Activated CD4-positive, alpha-beta memory T cell treated with anti-CD3 and anti-CD28 coated beads, Interleukin-2, amount 10 ng/mL, durations not matched to agents 7 days and 5 days (primary cell): ENCODE results near the gene CAPZA1. TPM values are rescaled to one million over a fixed set of nuclear protein-coding genes. Genes with fewer than 3 reads are reported as not detected.

Experiments
- CTCF ChIA-PET: fragments of 350-600 bp; sonication (Branson Sonifier 250); formaldehyde crosslinking; loops from one replicate; lab custom pipeline; 2021; ENCODE audit warnings: antibody characterized with exemption, inconsistent platforms; lab: Charles Lee
- POLR2A ChIA-PET: fragments of 350-600 bp; sonication (Branson Sonifier 250); formaldehyde crosslinking; loops from one replicate; lab custom pipeline; 2021; ENCODE audit warnings: antibody characterized with exemption; lab: Charles Lee
- DNase-seq: peaks from one replicate; pipeline ENCODE4 v3.0.0-alpha.2; 2020
- H3K27ac Mint-ChIP-seq: one replicate; pipeline ENCODE4 v1.8.0; 2021; ENCODE audit warnings: mild to moderate bottlenecking, mixed read lengths
- H3K27me3 Mint-ChIP-seq: one replicate; pipeline ENCODE4 v1.8.0; 2021; ENCODE audit warnings: mixed read lengths
- H3K36me3 Mint-ChIP-seq: one replicate; pipeline ENCODE4 v1.8.0; 2021; ENCODE audit warnings: low read depth, mixed read lengths
- H3K4me1 Mint-ChIP-seq: one replicate; pipeline ENCODE4 v1.8.0; 2021; ENCODE audit warnings: mixed read lengths
- H3K4me3 Mint-ChIP-seq: one replicate; pipeline ENCODE4 v1.8.0; 2021; ENCODE audit warnings: mild to moderate bottlenecking, mixed read lengths
- H3K9me3 Mint-ChIP-seq: one replicate; pipeline ENCODE4 v1.8.0; 2021; ENCODE audit warnings: mixed read lengths
- total RNA-seq, 2 experiments: library from RNA; stranded (reverse); gene quantifications; one replicate each; pipeline ENCODE4 v1.2.3, GENCODE V29; 2021

CAPZA1 gene
- 100 to 1,000 TPM; 340 to 342 TPM for total RNA-seq

GRCh38 chr1:112619518-112620376, at the start of gene CAPZA1:
Gene CAPZA1, plus strand, starts transcription at chr1:112619832. Its CDS starts 13 bp downstream, at chr1:112619845.
- ChIA-PET CTCF (interaction anchor here (0.6 to 9.0 kb wide), 5 partner anchors 96 to 453 kb away, joined by 3 to 96 read pairs (median 7); partner anchors contain the start of genes LRIG2 and PPM1J), POLR2A (interaction anchor here (0.6 to 7.9 kb wide), 22 partner anchors 8 to 337 kb away, joined by 3 to 101 read pairs (median 7); partner anchors contain the start of genes CTTNBP2NL, MOV10, PPM1J and SLC16A1)
- no peaks in the 10 kb centered on the region for H3K9me3 Mint-ChIP-seq
- peak within 1 kb of the TSS; percentile 99 for H3K27ac Mint-ChIP-seq
- H3K4me1 Mint-ChIP-seq: peaks cover 32% of the 10 kb centered on the region
- peaks cover 42% of the 10 kb centered on the region for H3K36me3 Mint-ChIP-seq
- peak within 1 kb of the TSS; percentile 96 for H3K4me3 Mint-ChIP-seq
- H3K27me3 Mint-ChIP-seq: no peaks in the 10 kb centered on the region
- peak; percentile 95 for DNase-seq

GRCh38 chr1:112575154-112575804, 44.4 kb upstream of the CAPZA1 start:
- H3K4me3 Mint-ChIP-seq: no peak overlapping the region
- peaks cover 27% of the 10 kb centered on the region for H3K36me3 Mint-ChIP-seq
- H3K27ac Mint-ChIP-seq: no peak overlapping the region
- no peaks in the 10 kb centered on the region for H3K9me3 Mint-ChIP-seq
- CTCF ChIA-PET: interaction anchor here (1.2 kb wide), 1 partner anchor 74 kb away, joined by 3 read pairs; no protein-coding TSS in a partner anchor
- H3K4me1 Mint-ChIP-seq: no peaks in the 10 kb centered on the region
- DNase-seq: no peak
- no peaks in the 10 kb centered on the region for H3K27me3 Mint-ChIP-seq
- POLR2A ChIA-PET: no interaction called here

- Mint-ChIP-seq H3K4me1 (no peaks in the 10 kb centered on the region), H3K9me3 (no peaks in the 10 kb centered on the region), H3K4me3 (no peak overlapping the region), H3K36me3 (peaks cover 27% of the 10 kb centered on the region), H3K27me3 (no peaks in the 10 kb centered on the region), H3K27ac (no peak overlapping the region)
- POLR2A ChIA-PET: interaction anchor here (0.8 kb wide), 1 partner anchor 43 kb away, joined by 3 read pairs; the partner anchor contains the start of genes CAPZA1 and ST7L
- DNase-seq: no peak
- CTCF ChIA-PET: interaction anchor here (1.0 to 1.2 kb wide), 2 partner anchors 14 to 75 kb away, joined by 3 read pairs; no protein-coding TSS in a partner anchor
Measured at GRCh38 chr1:112576240-112576639, 43.4 kb upstream of the CAPZA1 start.

- Mint-ChIP-seq H3K27ac (no peak overlapping the region), H3K9me3 (no peaks in the 10 kb centered on the region), H3K4me1 (no peaks in the 10 kb centered on the region), H3K4me3 (no peak overlapping the region), H3K36me3 (peaks cover 20% of the 10 kb centered on the region), H3K27me3 (no peaks in the 10 kb centered on the region)
- no peak for DNase-seq
- POLR2A ChIA-PET: interaction anchor here (1.6 kb wide), 1 partner anchor 38 kb away, joined by 4 read pairs; no protein-coding TSS in a partner anchor
- CTCF ChIA-PET: no interaction called here
Measured at GRCh38 chr1:112579801-112580510, 39.7 kb upstream of the CAPZA1 start.

- Mint-ChIP-seq H3K27me3 (no peaks in the 10 kb centered on the region), H3K4me1 (no peaks in the 10 kb centered on the region), H3K36me3 (peaks cover 6% of the 10 kb centered on the region), H3K4me3 (no peak overlapping the region), H3K9me3 (no peaks in the 10 kb centered on the region), H3K27ac (no peak overlapping the region)
- POLR2A ChIA-PET: no interaction called here
- DNase-seq: no peak
- CTCF ChIA-PET: no interaction called here
Measured at GRCh38 chr1:112581586-112582192, 37.9 kb upstream of the CAPZA1 start.

GRCh38 chr1:112583366-112583765, 36.3 kb upstream of the CAPZA1 start:
- H3K9me3 Mint-ChIP-seq: no peaks in the 10 kb centered on the region
- DNase-seq: no peak
- H3K4me3 Mint-ChIP-seq: no peak overlapping the region
- POLR2A ChIA-PET: no interaction called here
- CTCF ChIA-PET: no interaction called here
- no peaks in the 10 kb centered on the region for H3K4me1 Mint-ChIP-seq
- H3K27ac Mint-ChIP-seq: no peak overlapping the region
- no peaks in the 10 kb centered on the region for H3K27me3 Mint-ChIP-seq
- H3K36me3 Mint-ChIP-seq: no peaks in the 10 kb centered on the region

- POLR2A ChIA-PET: no interaction called here
- Mint-ChIP-seq H3K9me3 (no peaks in the 10 kb centered on the region), H3K4me1 (no peaks in the 10 kb centered on the region), H3K27me3 (no peaks in the 10 kb centered on the region), H3K36me3 (peaks cover 15% of the 10 kb centered on the region), H3K27ac (no peak overlapping the region), H3K4me3 (no peak overlapping the region)
- CTCF ChIA-PET: interaction anchor here (1.0 to 1.2 kb wide), 2 partner anchors 13 to 124 kb away, joined by 3 read pairs; no protein-coding TSS in a partner anchor
- no peak for DNase-seq
Measured at GRCh38 chr1:112589766-112590165, 29.9 kb upstream of the CAPZA1 start.

- ChIA-PET POLR2A (interaction anchor here (1.3 kb wide), 1 partner anchor 80 kb away, joined by 3 read pairs; the partner anchor contains the start of gene MOV10), CTCF (interaction anchor here (0.7 kb wide), 1 partner anchor 12 kb away, joined by 3 read pairs; no protein-coding TSS in a partner anchor)
- H3K9me3 Mint-ChIP-seq: no peaks in the 10 kb centered on the region
- H3K36me3 Mint-ChIP-seq: peaks cover 14% of the 10 kb centered on the region
- no peak overlapping the region for H3K4me3 Mint-ChIP-seq
- DNase-seq: no peak
- no peaks in the 10 kb centered on the region for H3K27me3 Mint-ChIP-seq
- no peak overlapping the region for H3K27ac Mint-ChIP-seq
- H3K4me1 Mint-ChIP-seq: no peaks in the 10 kb centered on the region
Measured at GRCh38 chr1:112594208-112594876, 25.3 kb upstream of the CAPZA1 start.

GRCh38 chr1:112599477-112599876, 20.2 kb upstream of the CAPZA1 start:
- Mint-ChIP-seq H3K27me3 (no peaks in the 10 kb centered on the region), H3K27ac (no peak overlapping the region), H3K4me1 (no peaks in the 10 kb centered on the region), H3K36me3 (peaks cover 10% of the 10 kb centered on the region), H3K4me3 (no peak overlapping the region), H3K9me3 (no peaks in the 10 kb centered on the region)
- CTCF ChIA-PET: no interaction called here
- DNase-seq: no peak
- POLR2A ChIA-PET: no interaction called here

- H3K4me3 Mint-ChIP-seq: no peak overlapping the region
- H3K36me3 Mint-ChIP-seq: peaks cover 27% of the 10 kb centered on the region
- no peaks in the 10 kb centered on the region for H3K9me3 Mint-ChIP-seq
- peaks cover 11% of the 10 kb centered on the region for H3K4me1 Mint-ChIP-seq
- ChIA-PET POLR2A (no interaction called here), CTCF (interaction anchor here (1.0 kb wide), 1 partner anchor 11 kb away, joined by 3 read pairs; no protein-coding TSS in a partner anchor)
- DNase-seq: no peak
- no peak overlapping the region for H3K27ac Mint-ChIP-seq
- no peaks in the 10 kb centered on the region for H3K27me3 Mint-ChIP-seq
Measured at GRCh38 chr1:112603012-112603411, 16.6 kb upstream of the CAPZA1 start.

GRCh38 chr1:112603541-112603940, 16.1 kb upstream of the CAPZA1 start:
- Mint-ChIP-seq H3K27me3 (no peaks in the 10 kb centered on the region), H3K9me3 (no peaks in the 10 kb centered on the region), H3K36me3 (peaks cover 27% of the 10 kb centered on the region), H3K4me3 (no peak overlapping the region), H3K27ac (no peak overlapping the region), H3K4me1 (peaks cover 11% of the 10 kb centered on the region)
- CTCF ChIA-PET: interaction anchor here (1.0 kb wide), 1 partner anchor 10 kb away, joined by 3 read pairs; no protein-coding TSS in a partner anchor
- POLR2A ChIA-PET: no interaction called here
- DNase-seq: no peak
